GM19455 (cell line): ENCODE results near the gene NTN4.
"Not testable (repeated sequence)": the region's sequence is repeated elsewhere in the genome, so short reads cannot be mapped to it uniquely, and the experiment has no call there.

Experiments
- ATAC-seq: cut with Tn5 transposase; IDR thresholded peaks from one replicate; pipeline ENCODE4 v1.9.1; 2021; ENCODE audit not compliant: unreplicated experiment

Gene NTN4

DNA sequence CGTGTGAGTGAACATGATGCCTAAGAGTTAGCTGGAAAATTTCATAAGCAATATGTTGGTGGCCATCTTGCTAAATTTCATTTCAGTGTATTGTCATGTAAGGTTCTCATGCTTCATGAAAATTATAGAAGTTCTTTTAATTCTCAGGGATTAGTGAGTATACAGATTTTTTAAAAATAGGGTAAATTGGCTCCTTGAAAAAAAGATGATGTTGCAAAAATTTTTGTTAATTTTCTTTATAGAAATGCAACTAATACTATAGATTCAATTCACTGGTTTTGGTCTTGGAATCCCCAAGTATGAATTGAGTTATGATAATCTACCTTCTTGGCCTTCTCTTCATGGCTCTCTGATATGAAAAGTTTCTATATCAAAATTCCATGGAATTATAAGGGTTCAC is 75.4 kb downstream of the NTN4 start:
- no peak for ATAC-seq

DNA sequence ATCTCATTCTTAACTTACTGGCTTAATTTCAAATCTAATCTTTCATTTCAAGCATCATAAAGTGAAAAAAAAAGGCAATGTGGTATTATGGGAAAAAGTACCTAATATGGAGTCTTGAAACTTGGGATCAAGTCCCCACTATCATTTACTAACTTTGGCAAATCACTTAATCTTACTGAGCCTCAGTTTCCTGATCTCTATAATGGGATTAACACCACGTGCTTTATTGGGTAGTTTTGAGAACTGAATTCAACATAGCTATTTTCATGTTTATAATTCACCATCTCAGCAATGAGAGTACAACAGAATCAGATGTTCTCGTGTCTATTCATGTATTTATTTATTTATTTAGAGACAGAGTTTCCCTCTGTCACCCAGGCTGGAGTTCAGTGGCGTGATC is 78.3 kb downstream of the NTN4 start:
- no peak for ATAC-seq

GRCh38 chr12:95710386-95710785 is 80.2 kb downstream of the NTN4 start:
- no peak for ATAC-seq

DNA sequence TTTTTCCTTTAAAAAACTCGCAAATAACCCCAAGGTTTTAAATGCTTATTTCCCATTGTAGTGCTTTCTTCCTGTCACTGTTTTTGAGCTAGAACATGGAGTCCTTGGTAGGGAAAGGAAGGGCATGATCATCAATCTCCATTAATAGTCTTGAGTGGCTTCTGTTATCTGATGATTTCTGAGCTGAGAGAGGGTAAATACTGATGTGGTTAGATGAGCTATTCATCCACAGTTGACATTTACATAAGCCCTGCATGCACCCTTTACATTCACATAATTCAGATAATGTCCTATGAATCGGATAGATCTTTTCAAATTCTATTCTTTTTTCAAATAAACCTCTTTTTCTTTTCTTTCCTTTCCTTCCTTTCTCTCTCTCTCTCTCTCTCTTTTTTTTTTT is 81.4 kb downstream of the NTN4 start:
- no peak for ATAC-seq

- ATAC-seq: no peak
These were observed 85.4 kb downstream of the NTN4 start for GRCh38 chr12:95705143-95705542.

DNA sequence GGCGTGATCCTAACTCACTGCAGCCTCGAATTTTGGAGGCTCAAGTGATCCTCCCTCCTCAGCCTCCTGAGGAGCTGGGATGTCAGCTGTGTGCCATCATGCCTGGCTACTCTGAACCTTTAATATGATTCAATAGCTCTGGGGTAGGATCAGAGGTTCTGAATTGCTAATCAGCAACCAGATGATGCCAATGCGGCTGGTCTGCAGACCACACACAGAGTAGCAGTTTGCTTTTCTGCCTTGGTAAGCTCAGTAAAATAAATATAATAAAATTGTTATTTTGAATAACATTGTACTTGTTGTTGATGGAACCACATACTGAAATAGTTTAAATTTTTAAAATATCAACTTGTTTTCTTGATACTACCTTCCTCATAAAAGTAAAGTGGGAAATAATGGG is 86.6 kb downstream of the NTN4 start:
- ATAC-seq: no peak

DNA sequence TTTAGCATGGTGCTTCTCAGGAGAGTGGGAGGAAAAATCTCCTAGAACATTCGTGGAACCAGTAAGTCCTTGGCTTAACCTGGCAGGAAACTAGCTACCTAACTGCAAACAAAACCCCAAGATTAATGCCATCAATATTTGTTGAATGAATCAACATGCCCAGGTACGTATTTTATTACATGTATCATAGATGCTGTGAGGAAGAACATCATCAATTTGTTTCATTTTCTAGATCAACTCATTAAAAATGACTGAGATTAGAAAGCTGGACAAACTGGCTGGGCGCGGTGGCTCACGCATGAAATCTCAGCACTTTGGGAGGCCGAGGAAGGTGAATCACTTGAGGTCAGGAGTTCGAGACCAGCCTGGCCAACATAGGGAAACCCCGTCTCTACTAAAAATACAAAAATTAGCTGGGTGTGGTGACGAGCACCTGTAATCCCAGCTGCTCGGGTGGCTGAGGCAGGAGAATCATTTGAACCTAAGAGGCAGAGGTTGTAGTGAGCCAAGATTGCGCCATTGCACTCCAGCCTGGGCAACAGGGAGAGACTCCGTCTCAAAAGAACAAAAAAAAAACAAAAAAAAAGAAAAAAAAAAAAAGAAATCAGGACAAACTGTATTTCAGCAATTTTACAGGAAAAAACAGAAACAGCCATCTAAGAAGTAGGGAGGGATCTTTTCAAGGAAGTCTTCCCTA is 88.7 kb downstream of the NTN4 start:
- no peak for ATAC-seq

DNA sequence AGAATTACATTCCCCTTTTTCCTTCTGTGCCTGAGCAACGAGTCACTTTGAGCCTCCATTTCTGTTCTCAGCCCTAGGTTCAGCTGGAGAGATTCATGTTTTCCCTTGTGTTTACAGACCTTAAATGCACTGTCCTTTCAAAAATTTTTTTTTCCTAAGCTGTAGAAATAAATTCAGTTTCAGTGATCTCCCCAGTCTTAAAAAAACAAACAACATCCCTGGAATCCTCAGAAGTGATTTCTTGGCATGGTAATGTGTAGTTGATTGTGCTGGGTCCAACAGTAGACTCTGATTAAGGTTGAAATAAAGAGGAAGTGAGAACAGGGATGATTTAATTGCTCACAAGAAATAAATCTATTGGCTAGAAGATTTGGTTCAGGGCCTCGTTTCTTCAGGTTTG is 89.3 kb downstream of the NTN4 start:
- no peak for ATAC-seq

DNA sequence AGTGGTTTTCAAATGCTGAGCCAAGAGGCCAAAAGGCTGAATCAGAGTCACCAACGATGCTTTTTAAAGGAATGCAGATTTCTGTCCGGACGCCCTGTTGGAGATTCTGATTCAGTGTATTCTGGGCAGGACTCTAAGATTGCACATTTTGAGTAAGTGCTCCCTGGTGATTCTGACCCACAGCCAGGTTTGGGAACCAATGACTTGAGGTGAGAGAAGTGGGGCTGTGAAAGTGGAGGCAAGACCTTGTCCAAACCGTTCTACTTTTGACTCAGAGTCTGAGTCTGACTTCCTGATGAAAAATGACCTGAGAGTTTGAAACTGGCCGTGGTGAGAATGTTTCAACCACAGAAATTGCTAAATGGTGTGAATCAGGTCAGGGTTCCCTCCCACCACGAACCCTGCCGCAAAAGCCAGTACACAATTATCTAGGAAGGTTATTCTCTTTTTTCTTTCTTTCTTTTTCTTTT is 90.2 kb downstream of the NTN4 start:
- ATAC-seq: peak; percentile 96

GRCh38 chr12:95699579-95699978 is 91.0 kb downstream of the NTN4 start:
- ATAC-seq: no peak

DNA sequence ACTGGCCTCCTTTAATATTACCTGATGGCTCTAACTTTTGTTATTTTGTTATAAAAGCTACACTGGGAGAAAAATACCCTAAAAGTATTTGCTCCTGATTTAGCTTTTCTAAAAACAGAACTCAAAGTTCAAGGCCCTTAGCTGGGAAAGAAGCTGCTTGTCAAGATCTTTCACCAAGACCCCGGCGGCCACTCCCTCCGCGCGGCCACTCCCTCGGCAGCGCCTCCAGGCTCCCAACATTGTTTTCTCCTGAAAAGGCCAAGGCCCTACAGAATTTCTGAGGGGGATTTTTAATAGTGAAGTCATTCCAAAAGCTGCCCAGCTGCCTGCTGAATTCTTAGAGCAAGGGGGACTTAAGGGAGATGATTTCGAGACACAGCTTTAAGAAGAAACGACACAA is 96.4 kb downstream of the NTN4 start:
- no peak for ATAC-seq

DNA sequence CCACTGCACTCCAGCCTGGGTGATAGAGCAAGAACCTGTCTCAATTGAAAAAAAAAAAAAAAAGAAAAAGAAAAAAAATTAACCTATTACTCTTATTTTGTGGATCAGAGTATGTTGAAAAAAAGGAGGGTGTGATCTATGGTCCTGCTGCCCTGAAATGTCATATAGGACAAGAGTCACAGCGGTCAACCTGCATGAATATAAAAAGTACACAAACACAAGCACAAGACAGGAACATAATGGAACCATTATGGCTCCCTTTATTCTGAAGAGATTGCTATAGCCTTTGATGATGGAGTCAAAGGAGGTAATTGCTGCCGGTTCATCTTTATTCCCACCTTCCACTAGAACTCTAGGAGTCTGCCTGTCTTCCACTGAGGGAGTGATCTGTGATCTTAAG is 96.9 kb downstream of the NTN4 start:
- no peak for ATAC-seq

- ATAC-seq: no peak
These were observed 99.5 kb downstream of the NTN4 start for GRCh38 chr12:95690861-95691635.

DNA sequence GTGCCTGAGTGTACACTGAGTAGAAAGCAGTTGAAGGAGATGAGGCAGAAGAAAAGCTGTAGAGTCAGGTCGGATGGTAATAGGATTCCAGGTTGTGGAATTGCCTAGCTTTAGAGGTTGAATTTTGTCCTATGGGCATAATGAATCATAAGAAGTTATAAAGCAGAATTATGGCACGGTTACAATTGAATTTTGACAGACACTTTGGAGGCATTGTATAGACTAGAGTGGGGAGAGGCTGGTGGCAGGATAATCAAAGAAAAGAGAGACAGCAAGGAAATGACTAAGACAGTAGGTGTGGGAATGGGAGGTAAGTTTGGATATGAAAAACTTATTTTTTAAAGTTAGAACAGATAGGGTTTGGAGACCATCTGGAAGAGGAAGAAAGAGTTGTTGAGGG is 102.6 kb downstream of the NTN4 start:
- ATAC-seq: no peak

- ATAC-seq: no peak
These were observed 107.1 kb downstream of the NTN4 start for GRCh38 chr12:95683418-95683817.

- ATAC-seq: no peak
These were observed 109.3 kb downstream of the NTN4 start for GRCh38 chr12:95681210-95681765.

- ATAC-seq: no peak
These were observed 111.9 kb downstream of the NTN4 start for GRCh38 chr12:95678684-95679083.

GRCh38 chr12:95677782-95678181 is 112.8 kb downstream of the NTN4 start:
- ATAC-seq: not testable (repeated sequence)

DNA sequence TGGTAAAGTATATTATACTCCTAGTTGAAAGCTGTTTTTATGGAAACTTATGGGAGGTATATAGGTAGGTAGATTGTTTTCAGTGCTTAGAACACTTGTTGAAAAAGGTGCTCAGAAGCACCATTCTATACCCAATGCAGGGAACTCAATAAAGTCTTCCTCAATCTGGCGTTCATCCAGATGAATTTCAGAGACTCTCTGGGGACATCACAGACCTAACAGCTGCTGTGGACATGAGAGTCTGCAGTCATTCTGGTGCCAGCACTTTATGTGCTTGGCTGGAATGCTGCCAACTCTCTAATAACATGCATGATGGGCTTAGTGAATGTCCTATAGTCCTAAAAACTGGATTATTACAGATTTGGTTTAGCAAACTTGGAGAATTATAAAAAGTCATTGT is 115.9 kb downstream of the NTN4 start:
- no peak for ATAC-seq

GRCh38 chr12:95674163-95674562 is 116.4 kb downstream of the NTN4 start:
- no peak for ATAC-seq

DNA sequence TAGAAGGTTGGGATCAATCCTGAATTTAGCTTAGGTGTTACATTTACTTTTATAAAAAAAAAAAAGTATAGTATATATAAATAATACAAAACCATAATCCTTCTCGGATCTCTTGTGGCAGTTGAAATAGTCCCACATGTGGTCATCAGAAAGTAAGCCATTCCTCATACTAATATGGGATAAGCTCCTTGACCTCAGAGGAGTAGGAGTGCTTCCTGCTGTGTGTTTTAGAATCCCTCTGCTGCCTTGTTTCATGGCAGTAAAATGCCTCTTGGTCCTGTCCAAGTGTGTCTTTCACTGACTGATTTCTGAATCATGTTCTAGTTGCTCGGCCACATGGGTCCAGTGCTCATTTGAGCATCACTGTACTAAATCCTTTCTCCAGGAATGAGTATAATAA is 117.0 kb downstream of the NTN4 start:
- ATAC-seq: no peak

DNA sequence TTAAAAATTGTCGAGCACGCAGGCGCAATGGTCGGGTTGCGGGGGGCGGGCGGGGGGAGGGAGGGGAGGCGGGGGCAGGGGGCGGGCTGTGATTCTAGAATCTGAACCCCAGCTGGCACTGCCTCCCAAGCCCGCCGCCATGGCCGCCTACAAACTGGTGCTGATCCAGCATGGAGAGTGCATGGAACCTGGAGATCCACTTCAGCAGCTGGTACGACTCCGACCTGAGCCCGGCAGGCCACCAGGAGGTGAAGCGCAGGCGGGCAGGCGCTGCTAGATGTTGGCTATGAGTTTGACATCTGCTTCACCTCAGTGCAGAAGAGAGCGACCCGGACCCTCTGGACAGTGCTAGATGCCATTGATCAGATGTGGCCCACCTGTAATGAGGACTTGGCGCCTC is 118.4 kb downstream of the NTN4 start:
- no peak for ATAC-seq
